Stimulated activated memory B cell treated with anti-CD40 and anti-IgM and Interleukin-4, amounts not matched to agents 10 μg/mL and 1 μg/mL and 100 μg/mL, for 72 hours (primary cell): Measurements from ENCODE around the gene ACTA1.
"Not testable (repeated sequence)": the region's sequence is repeated elsewhere in the genome, so short reads cannot be mapped to it uniquely, and the experiment has no call there.

Experiments
- ATAC-seq: fragments of 150-1000 bp; cut with Tn5 transposase; 2 replicates; pipeline ENCODE4 v1.10.0; 2021
- H3K27ac Mint-ChIP-seq: one replicate; pipeline ENCODE4 v1.8.0; 2022; ENCODE audit warnings: mild to moderate bottlenecking, mixed read lengths
- H3K27me3 Mint-ChIP-seq: one replicate; pipeline ENCODE4 v1.8.0; 2022; ENCODE audit warnings: mixed read lengths
- H3K36me3 Mint-ChIP-seq: one replicate; pipeline ENCODE4 v1.8.0; 2022; ENCODE audit warnings: mixed read lengths
- H3K4me1 Mint-ChIP-seq: one replicate; pipeline ENCODE4 v1.8.0; 2022; ENCODE audit warnings: mixed read lengths
- H3K4me3 Mint-ChIP-seq: one replicate; pipeline ENCODE4 v1.8.0; 2022; ENCODE audit warnings: mild to moderate bottlenecking, moderate library complexity, mixed read lengths
- H3K9me3 Mint-ChIP-seq: one replicate; pipeline ENCODE4 v1.8.0; 2022; ENCODE audit warnings: mixed read lengths

ACTA1 gene

DNA sequence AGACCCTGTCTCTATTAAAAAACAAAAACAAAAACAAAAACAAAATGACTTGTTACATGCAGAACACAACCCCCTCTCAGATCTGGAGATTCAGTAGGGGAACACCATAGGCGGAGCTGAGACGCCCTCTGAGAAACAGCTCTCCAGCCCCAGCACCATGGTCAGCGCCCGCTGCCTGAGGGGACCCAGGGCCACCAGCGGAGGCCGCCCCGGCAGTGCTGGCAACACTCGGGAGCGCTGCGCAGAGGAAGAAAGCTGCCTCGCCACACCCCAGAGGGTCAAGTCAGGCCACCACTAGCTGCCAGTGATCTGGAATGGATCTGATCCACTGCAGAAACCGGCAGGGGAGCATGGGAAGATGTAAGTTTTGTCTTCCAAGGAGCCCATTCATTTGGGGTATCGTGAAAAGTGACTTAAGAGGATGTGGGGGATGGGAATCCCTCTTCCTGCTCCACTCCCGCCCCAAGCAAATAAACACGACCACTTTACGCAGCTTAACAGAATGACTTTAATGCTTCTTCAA, 3.1 kb downstream of the ACTA1 start:
- Mint-ChIP-seq H3K36me3 (peaks cover 6% of the 10 kb centered on the region), H3K4me1 (peaks cover 20% of the 10 kb centered on the region), H3K27ac (peak overlapping the region; percentile 64), H3K9me3 (no peaks in the 10 kb centered on the region), H3K4me3 (peak overlapping the region; percentile 65), H3K27me3 (peaks cover 85% of the 10 kb centered on the region)
- peak; percentile 21 for ATAC-seq

DNA sequence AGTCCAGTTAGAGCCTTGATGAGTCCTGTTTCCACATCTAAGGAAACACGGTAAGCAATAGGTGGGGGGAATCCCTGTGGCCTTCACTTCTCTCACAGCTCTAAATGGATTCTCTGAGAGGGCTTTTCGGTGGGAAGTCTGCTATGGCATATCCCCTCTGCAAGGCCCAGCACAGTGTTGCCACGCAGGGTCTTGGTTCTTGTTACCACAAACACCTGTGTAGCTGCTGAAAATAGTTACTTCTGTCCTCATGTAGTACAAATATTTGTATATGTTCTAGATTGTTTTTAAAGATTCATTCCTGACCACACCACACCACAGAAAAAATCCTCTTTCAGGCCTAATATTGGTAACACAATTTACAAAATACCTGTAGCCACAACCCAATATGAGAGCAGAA, 5.6 kb downstream of the ACTA1 start:
- Mint-ChIP-seq H3K27ac (no peak overlapping the region), H3K4me1 (peaks cover 14% of the 10 kb centered on the region), H3K36me3 (peaks cover 6% of the 10 kb centered on the region), H3K4me3 (no peak overlapping the region), H3K27me3 (peaks cover 81% of the 10 kb centered on the region), H3K9me3 (peaks cover 5% of the 10 kb centered on the region)
- no peak for ATAC-seq

DNA sequence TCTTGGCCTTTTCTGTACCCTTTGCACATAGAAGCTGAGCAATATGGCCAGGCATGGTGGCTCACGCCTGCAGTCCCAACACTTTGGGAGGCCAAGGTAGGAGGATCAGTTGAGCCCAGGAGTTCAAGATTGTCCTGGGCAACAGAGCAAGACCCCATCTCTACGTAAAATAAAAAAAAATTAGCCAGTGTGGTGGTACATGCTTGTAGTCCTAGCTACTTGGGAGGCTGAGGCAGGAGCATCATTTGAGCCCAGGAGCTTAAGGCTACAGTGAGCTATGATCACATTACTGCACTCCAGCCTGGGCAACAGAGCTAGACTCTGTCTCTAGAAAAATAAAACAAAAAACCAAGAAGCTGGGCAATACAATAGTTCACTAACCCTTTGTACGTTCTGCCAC, 6.3 kb downstream of the ACTA1 start:
- Mint-ChIP-seq H3K4me1 (peaks cover 14% of the 10 kb centered on the region), H3K27ac (no peak overlapping the region), H3K27me3 (peaks cover 74% of the 10 kb centered on the region), H3K9me3 (peaks cover 8% of the 10 kb centered on the region), H3K36me3 (peaks cover 6% of the 10 kb centered on the region), H3K4me3 (no peak overlapping the region)
- no peak for ATAC-seq

DNA sequence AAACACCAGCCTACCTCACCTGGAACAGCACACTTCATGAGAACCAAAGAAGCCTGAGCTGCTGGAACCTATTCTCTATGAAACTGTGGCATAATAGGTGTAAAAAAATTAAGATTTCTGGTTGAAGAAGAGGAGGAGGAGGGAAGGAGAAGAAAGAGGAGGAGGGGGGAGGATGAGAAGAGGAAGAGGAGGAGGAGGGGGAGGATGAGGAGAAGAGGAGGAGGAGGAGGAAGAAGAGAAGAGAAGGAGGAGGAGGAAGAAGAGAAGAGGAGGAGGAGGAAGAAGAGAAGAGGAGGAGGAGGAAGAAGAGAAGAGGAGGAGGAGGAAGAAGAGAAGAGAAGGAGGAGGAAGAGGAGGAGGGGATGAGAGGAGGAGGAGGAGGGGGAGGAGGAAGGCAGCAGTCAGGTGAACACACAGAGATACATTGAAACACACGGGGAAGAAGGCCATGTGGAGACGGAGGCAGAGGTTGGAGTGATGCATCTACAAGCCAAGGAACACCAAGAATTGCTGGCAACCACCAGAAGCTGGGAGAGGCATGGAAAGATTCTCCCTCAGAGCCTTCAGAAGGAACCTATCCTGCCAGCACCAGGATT, 8.2 kb downstream of the ACTA1 start:
- H3K27ac Mint-ChIP-seq = no peak overlapping the region

DNA sequence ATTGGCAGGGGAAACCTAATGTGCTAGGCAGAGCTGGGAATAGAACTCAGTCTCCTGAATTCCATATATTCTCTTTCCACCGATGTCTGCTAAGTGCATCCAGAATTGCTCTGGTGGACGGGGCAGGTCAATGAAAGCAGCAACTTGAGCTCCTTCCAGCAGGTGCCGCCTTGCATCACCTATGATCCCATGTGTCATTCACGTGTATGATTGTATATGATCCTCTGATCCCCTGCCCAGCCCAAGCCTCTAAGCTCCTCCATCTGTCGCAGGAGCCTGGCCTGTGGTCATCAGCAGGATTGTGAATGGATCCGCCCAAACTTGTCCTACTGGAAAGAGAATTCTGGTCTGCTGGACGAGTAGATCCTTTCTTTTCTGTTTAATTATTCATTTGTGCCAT, 13.1 kb downstream of the ACTA1 start:
- no peak for ATAC-seq
- H3K27ac Mint-ChIP-seq = no peak overlapping the region
- peaks cover 8% of the 10 kb centered on the region for H3K9me3 Mint-ChIP-seq

More for the DNA sequence above, 8.2 kb downstream of the ACTA1 start:
- peaks cover under 1% of the 10 kb centered on the region for H3K4me1 Mint-ChIP-seq
- H3K27me3 Mint-ChIP-seq = peaks cover 65% of the 10 kb centered on the region
- ATAC-seq = no peak
- H3K9me3 Mint-ChIP-seq = peaks cover 8% of the 10 kb centered on the region
- H3K4me3 Mint-ChIP-seq = no peak overlapping the region
- no peaks in the 10 kb centered on the region for H3K36me3 Mint-ChIP-seq

DNA sequence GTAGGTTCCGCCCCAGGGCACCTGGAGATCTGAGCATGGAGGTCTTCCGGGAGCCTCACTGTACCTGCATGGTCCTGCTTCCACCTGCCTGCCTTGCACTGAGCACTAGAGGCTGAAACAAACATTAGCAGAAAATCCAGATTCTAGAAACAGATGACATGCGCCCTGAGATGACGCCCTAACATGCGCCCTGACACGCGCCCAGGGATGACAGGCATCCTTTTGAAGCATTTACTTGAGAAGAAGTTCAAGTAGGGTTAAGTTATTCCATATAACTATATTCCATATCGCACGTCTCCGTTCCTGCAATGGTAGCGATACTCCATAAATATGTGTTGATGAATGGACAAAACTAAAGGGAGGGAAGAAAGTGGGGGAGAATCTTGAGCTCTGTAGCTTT, 13.7 kb downstream of the ACTA1 start:
- peaks cover 6% of the 10 kb centered on the region for H3K9me3 Mint-ChIP-seq
- no peak overlapping the region for H3K27ac Mint-ChIP-seq
- no peaks in the 10 kb centered on the region for H3K4me1 Mint-ChIP-seq
- ATAC-seq = no peak
- H3K27me3 Mint-ChIP-seq = peaks cover 31% of the 10 kb centered on the region
- H3K4me3 Mint-ChIP-seq = no peak overlapping the region
- H3K36me3 Mint-ChIP-seq = no peaks in the 10 kb centered on the region

More for the DNA sequence above, 13.1 kb downstream of the ACTA1 start:
- H3K27me3 Mint-ChIP-seq = peaks cover 36% of the 10 kb centered on the region
- H3K4me1 Mint-ChIP-seq = no peaks in the 10 kb centered on the region
- H3K4me3 Mint-ChIP-seq = no peak overlapping the region
- H3K36me3 Mint-ChIP-seq = no peaks in the 10 kb centered on the region

DNA sequence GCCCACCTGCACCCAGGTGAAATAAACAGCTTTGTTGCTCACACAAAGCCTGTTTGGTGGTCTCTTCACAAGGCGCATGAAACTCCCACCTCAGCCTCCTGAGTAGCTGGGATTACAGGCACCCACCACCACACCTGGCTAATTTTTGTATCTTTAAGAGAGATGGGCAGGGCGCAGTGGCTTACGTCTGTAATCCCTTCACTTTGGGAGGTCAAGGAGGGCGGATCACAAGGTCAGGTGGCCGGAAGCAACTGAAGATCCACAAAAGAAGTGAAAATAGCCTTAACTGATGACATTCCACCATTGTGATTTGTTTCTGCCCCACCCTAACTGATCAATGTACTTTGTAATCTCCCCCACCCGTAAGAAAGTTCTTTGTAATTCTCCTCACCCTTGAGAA, 15.3 kb downstream of the ACTA1 start:
- H3K27me3 Mint-ChIP-seq = peaks cover 18% of the 10 kb centered on the region
- not testable (repeated sequence) for H3K27ac Mint-ChIP-seq, H3K36me3 Mint-ChIP-seq, H3K9me3 Mint-ChIP-seq, ATAC-seq, H3K4me1 Mint-ChIP-seq, H3K4me3 Mint-ChIP-seq

DNA sequence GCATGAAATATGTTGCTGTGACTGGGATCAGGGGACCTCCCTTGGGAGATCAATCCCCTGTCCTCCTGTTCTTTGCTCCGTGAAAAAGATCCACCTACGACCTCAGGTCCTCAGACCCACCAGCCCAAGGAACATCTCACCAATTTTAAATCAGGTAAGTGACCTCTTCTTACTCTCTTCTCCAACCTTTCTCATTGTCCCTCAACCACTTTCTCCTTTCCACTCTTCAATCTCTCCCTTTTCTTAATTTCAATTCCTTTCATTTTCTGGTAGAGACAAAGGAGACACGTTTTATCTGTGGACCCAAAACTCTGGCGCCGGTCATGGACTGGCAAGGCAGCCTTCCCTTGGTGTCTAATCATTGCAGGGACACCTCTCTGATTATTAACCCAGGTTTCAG, 21.1 kb downstream of the ACTA1 start:
- ATAC-seq, H3K9me3 Mint-ChIP-seq, H3K36me3 Mint-ChIP-seq, H3K27ac Mint-ChIP-seq, H3K4me3 Mint-ChIP-seq: not testable (repeated sequence)
- Mint-ChIP-seq H3K4me1 (peaks cover 17% of the 10 kb centered on the region), H3K27me3 (peaks cover 31% of the 10 kb centered on the region)

DNA sequence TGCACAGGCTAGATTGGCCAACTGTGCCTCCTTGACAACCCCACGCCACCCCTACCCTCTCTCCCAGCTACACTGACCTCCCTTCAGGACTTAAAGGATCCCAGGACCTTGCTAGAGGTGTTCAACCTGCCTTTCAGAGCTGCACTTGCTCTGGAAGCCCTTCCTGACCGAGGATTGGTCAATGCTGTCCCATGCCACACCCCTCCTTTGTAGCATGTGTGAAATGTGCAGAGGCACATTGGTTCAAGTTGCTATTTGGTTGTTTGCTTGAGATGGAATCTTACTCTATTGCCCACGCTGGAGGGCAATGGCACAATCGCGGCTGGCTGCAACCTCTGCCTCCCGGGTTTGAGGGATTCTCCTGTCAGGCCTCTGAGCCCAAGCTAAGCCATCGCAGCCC, 21.8 kb downstream of the ACTA1 start:
- Mint-ChIP-seq H3K27ac (no peak overlapping the region), H3K27me3 (peaks cover 38% of the 10 kb centered on the region), H3K4me3 (no peak overlapping the region), H3K9me3 (no peaks in the 10 kb centered on the region), H3K36me3 (no peaks in the 10 kb centered on the region), H3K4me1 (peaks cover 24% of the 10 kb centered on the region)
- no peak for ATAC-seq

DNA sequence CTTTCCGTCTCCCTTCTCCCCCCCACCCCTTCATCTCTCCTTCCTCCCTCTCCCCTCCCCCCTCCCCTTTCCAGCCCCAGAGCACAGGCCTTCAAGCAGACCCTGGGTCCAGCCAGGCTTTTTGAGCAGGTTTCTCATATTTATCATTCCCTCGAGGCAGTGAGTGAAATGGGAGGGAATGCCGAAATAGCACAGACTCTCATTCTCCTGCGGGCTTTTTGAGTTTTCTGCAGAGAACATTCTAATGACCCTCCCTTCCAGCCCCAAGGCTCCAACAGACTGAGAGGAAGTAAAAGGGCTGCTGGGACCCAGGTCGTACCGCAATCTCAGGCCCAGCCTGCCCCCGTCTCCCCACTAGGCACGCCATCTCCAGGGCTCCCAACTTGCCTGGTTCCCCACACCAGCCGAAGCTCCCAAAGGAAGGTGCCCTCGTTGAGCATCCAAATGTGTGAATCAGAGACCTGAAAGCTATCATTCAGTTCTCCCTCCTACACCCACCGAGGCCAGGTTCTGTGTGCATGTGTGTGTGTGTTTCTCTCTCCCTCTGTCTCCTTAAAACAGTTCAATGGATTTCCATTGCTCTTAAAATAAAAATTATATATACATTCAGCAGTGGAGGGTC, 22.3 kb downstream of the ACTA1 start:
- Mint-ChIP-seq H3K9me3 (no peaks in the 10 kb centered on the region), H3K27me3 (peaks cover 43% of the 10 kb centered on the region), H3K27ac (no peak overlapping the region), H3K36me3 (no peaks in the 10 kb centered on the region), H3K4me3 (no peak overlapping the region), H3K4me1 (peaks cover 29% of the 10 kb centered on the region)
- no peak for ATAC-seq

DNA sequence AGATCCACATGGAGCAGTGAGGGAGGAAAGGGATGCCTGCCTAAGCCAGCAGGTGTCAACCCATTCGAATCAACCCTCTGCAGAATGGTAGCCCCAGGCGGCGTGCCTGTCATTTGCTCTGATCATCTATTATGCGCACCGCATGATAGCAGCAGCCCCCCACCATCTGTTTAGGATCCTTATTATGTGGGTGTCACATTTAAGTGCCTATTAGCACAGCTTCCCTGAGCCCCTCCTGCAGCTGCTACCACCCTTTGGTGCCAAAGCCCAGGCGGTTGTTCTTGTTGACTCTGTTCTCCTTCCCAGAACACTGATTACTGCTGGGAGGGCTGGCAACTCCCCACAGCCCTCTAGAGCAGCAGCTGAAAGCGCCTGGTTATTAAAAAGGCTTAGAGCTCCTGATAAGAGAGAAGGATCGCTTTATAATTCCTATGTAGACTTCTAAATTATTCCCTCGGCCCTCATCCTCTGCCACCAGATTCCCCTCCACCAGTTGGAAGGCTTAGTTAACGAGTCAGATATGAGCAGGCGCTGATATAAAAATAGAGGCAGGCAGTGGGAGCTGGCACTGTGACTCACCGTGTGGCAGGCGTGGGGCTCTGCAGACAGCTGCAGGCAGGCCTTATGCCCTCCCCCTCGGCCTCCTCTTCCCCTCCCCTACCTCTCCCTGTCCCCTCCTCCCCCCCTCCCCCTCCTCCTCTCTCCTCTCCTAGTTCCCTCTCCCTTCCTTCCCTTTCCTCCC, 23.0 kb downstream of the ACTA1 start:
- no peak for ATAC-seq

DNA sequence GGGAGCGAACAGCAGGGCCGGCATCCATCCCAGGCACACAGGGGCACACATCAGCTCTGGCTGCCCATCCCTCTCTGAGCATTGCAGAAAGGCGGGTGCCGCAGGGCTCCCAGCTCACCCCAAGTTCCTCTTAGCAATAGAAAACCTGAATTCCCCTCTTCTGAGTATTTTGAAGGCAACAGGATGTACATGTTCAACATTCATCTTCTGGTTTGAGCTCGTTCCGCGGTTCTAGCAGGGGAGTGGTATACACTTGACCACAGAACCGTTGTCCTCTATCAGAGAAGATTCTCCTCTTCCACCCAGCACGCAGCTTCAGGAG, 23.6 kb downstream of the ACTA1 start:
- peak; percentile 34 for ATAC-seq
- H3K27ac Mint-ChIP-seq = no peak overlapping the region
- peaks cover 31% of the 10 kb centered on the region for H3K4me1 Mint-ChIP-seq

More for the DNA sequence above, 23.0 kb downstream of the ACTA1 start:
- Mint-ChIP-seq H3K9me3 (no peaks in the 10 kb centered on the region), H3K27ac (no peak overlapping the region), H3K4me3 (no peak overlapping the region), H3K4me1 (peaks cover 31% of the 10 kb centered on the region), H3K36me3 (no peaks in the 10 kb centered on the region), H3K27me3 (peaks cover 49% of the 10 kb centered on the region)

DNA sequence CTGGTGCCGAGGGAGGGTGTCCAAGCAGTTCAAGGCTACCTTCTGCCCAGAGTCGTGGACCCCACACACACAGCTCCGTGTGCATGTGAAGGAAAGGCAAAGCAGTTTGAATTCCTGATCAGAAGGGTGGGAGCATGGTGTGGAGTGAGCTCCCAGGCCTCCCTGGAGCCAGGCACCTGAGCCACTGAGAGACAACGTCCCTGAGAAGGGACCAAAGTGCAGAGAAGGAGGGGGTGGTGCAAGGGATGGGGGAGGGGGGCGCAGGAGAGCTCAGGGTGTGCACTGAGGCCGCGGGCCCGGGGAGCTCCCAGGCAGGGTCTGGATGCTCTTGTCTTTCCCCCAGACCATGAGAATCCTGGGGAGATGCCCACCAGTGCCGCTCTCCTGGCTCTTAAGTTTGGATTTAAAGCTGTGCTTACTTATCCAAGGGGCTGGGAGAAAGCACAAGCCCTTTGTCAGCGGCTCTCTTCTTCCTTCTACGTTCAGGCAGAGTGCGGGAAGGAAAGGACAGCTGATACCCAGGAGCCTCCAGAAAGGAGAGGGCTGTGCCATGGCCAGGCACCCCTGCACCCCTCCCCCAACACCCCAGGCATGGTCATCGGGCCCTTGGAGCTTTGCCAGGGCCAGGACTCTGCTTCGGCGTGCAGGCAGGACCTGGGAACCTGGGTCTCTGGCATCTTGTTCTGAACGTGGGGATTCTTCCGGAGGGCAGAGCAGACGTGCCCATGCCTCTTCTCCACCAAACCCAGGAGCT, 24.1 kb downstream of the ACTA1 start:
- Mint-ChIP-seq H3K9me3 (no peaks in the 10 kb centered on the region), H3K4me3 (no peak overlapping the region), H3K27ac (no peak overlapping the region), H3K27me3 (peaks cover 60% of the 10 kb centered on the region), H3K36me3 (no peaks in the 10 kb centered on the region), H3K4me1 (peaks cover 31% of the 10 kb centered on the region)
- ATAC-seq = no peak

More for the DNA sequence above, 23.6 kb downstream of the ACTA1 start:
- no peak overlapping the region for H3K4me3 Mint-ChIP-seq
- H3K9me3 Mint-ChIP-seq = no peaks in the 10 kb centered on the region
- no peaks in the 10 kb centered on the region for H3K36me3 Mint-ChIP-seq
- H3K27me3 Mint-ChIP-seq = peaks cover 55% of the 10 kb centered on the region

DNA sequence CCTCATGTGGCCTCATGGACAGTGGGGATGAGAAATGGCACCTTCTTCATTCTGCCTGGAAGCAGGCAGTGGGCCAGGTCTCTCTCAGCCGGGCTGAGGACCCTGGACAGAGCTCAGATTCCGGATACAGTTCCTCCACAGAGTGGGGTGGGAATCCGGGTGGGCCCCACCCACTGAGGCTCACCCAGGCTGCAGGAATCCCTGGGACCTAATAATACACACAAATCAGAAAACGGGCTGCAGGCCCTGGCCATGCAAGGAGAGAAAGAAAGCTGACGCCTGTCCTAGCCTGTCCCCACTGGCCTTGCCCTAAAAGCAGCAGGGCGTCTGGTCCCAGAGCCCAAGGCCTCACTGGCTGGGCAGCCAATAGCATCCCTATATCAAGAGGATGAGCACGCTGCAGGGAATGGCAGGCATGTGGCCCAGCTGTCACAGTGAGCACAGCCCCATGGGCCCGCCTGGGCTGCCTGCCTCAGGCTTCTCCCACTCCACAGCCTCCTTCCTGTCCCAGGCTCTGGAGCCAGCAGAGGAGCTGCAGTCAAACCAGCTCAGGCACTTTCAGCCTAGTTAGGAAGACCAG, 25.3 kb downstream of the ACTA1 start:
- Mint-ChIP-seq H3K4me3 (no peak overlapping the region), H3K9me3 (no peaks in the 10 kb centered on the region), H3K27ac (no peak overlapping the region), H3K4me1 (peaks cover 31% of the 10 kb centered on the region), H3K36me3 (no peaks in the 10 kb centered on the region), H3K27me3 (peaks cover 72% of the 10 kb centered on the region)
- no peak for ATAC-seq
